Ovary (tissue), 3 donors: Measurements from ENCODE around the gene OR6C2.

Experiments used
- CTCF ChIP-seq, 3 donors: fragments of 450-650 bp in 2 of 3; fragments of 200-600 bp in 1 of 3; IDR thresholded peaks; one replicate each; pipeline versions ENCODE4 v1.5.1 to v1.8.0; 2016 to 2022; ENCODE audit warnings: antibody characterized with exemption in 3 of 3, mild to moderate bottlenecking in 1 of 3
- EP300 ChIP-seq: sonication (generic); formaldehyde crosslinking; IDR thresholded peaks from one replicate; pipeline ENCODE4 v1.6.1; 2017; ENCODE audit warnings: antibody characterized with exemption
- donor health status: DM: no; HTN: no; CAD: no.

- TF ChIP-seq CTCF (IDR thresholded peaks at IDR 0.05) (no peak), EP300 (no peak)
These were observed 36.0 kb upstream of the OR6C2 start for GRCh38 chr12:55407866-55408265.
